Uterus (tissue), 4 donors: Measurements from ENCODE around the gene SLC38A8. TPM values are rescaled to one million over a fixed set of nuclear protein-coding genes. Genes with fewer than 3 reads are reported as not detected.

Experiments used
- DNase-seq, 2 donors: peaks; one replicate each; pipeline ENCODE4 v3.0.0-alpha.2; 2019 to 2020
- H3K27ac ChIP-seq, 2 donors: fragments of 200-600 bp; sonication (generic); 1 replicate in 1 of 2; 2 replicates in 1 of 2; pipeline ENCODE4 v1.5.1; 2016 to 2018
- H3K27me3 ChIP-seq, 2 donors: fragments of 200-600 bp; sonication (generic); one replicate each; pipeline ENCODE4 v1.5.1; 2018 to 2019; ENCODE audit warnings: control low read depth in 1 of 2
- H3K36me3 ChIP-seq, 2 donors: fragments of 200-600 bp; sonication (generic); one replicate each; pipeline ENCODE4 v1.5.1; 2019; ENCODE audit warnings: control low read depth in 1 of 2
- H3K4me1 ChIP-seq, 2 donors: fragments of 200-600 bp; sonication (generic); one replicate each; pipeline ENCODE4 v1.5.1; 2018 to 2019; ENCODE audit warnings: control low read depth in 1 of 2
- H3K4me3 ChIP-seq, 2 donors: fragments of 200-600 bp; sonication (generic); 1 replicate in 1 of 2; 2 replicates in 1 of 2; pipeline ENCODE4 v1.5.1; 2018 to 2019; ENCODE audit warnings: mild to moderate bottlenecking in 1 of 2
- H3K9me3 ChIP-seq, 2 donors: fragments of 200-600 bp; sonication (generic); one replicate each; pipeline ENCODE4 v1.5.1; 2019; ENCODE audit warnings: control low read depth in 1 of 2
- CTCF ChIP-seq, 4 experiments: fragments of 200-600 bp in 2 of 4; fragments of 450-650 bp in 2 of 4; sonication (generic) in 2 of 4; IDR thresholded peaks; one replicate each; pipeline ENCODE4 v1.5.1; 2016 to 2019; ENCODE audit warnings: antibody characterized with exemption in 4 of 4, mild to moderate bottlenecking in 2 of 4, moderate library complexity in 1 of 4
- POLR2A ChIP-seq, 2 donors: fragments of 450-650 bp; IDR thresholded peaks; one replicate each; pipeline ENCODE4 v1.6.1; 2016; ENCODE audit warnings: antibody characterized with exemption in 2 of 2, mild to moderate bottlenecking in 1 of 2, moderate library complexity in 1 of 2
- intact Hi-C: fragments of 100-400 bp; cut with DNase I; formaldehyde crosslinking; loops from one replicate; pipeline ENCODE4 v1.15.1; 2023; ENCODE audit warnings: low total_unique reads
- small RNA-seq: library from RNA; depleted of rRNA; stranded (forward); fragments of <200 nt; gene quantifications from one replicate; pipeline ENCODE3, GENCODE V24; 2016
- total RNA-seq, 4 donors: library from RNA; depleted of rRNA in 3 of 4; stranded (reverse); fragments of >200 nt in 3 of 4; gene quantifications; one replicate each; pipeline versions ENCODE4 v1.1.0 to v1.2.4, GENCODE V29; 2014 to 2023
- donor health status: DM: yes; HTN: yes; CAD: no.

SLC38A8 gene
- total RNA-seq, 4 donors from 2014 or later: 1.3 TPM; not detected in 3

GRCh38 chr16:83963277-83964119, 79.1 kb downstream of the SLC38A8 start:
- no peak for DNase-seq
- H3K27me3 ChIP-seq: peaks cover 0 to 3% of the 10 kb centered on the region in 2 donors
- TF ChIP-seq POLR2A (IDR thresholded peaks at IDR 0.05) (no peak), CTCF (IDR thresholded peaks at IDR 0.05) (no peak)
- H3K36me3 ChIP-seq: no peaks in the 10 kb centered on the region
- no peaks in the 10 kb centered on the region for H3K9me3 ChIP-seq
- no peak overlapping the region for H3K4me3 ChIP-seq
- H3K4me1 ChIP-seq: peaks cover 0 to 3% of the 10 kb centered on the region in 2 donors
- intact Hi-C loops: loop anchor here (10.0 kb wide), 1 partner anchor 101 kb away; no protein-coding TSS in a partner anchor
- no peak overlapping the region for H3K27ac ChIP-seq

GRCh38 chr16:83961591-83961990, 81.0 kb downstream of the SLC38A8 start:
- intact Hi-C loops: loop anchor here (10.0 kb wide), 1 partner anchor 103 kb away; no protein-coding TSS in a partner anchor
- Histone ChIP-seq H3K27me3 (no peaks in the 10 kb centered on the region), H3K36me3 (no peaks in the 10 kb centered on the region), H3K4me3 (no peak overlapping the region), H3K4me1 (no peaks in the 10 kb centered on the region), H3K9me3 (no peaks in the 10 kb centered on the region), H3K27ac (no peak overlapping the region)
- TF ChIP-seq POLR2A (IDR thresholded peaks at IDR 0.05) (no peak), CTCF (IDR thresholded peaks at IDR 0.05) (no peak)
- DNase-seq: no peak

DNA sequence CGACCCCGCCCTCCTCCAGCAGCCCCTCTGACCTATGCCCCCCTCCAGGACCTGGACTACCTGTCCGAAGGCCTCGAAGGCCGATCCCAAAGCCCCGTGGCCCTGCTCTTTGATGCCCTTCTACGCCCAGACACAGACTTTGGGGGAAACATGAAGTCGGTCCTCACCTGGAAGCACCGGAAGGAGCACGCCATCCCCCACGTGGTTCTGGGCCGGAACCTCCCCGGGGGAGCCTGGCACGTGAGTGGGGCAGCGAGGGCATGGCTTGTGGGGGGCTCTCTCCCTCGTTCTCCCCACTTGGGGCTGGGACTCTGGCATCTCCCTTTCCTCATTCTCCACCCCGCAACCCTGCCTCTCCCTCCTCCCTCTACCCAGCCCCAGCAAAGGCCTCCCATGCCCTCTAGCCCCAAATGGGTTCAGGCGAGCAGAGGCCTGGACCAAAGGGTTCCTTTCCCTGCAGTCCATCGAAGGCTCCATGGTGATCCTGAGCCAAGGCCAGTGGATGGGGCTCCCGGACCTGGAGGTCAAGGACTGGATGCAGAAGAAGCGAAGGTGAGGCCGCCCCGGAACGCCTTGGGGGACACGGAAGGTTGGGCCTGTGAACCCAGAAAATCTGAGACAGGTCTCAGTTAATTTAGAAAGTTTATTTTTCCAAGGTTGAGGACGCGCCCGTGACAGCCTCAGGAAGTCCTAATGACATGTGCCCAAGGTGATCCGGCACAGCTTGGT, 81.9 kb downstream of the SLC38A8 start:
- no peak for DNase-seq
- no peak overlapping the region for H3K4me3 ChIP-seq
- no peaks in the 10 kb centered on the region for H3K4me1 ChIP-seq
- TF ChIP-seq CTCF (IDR thresholded peaks at IDR 0.05) (no peak), POLR2A (IDR thresholded peaks at IDR 0.05) (no peak)
- no peak overlapping the region for H3K27ac ChIP-seq
- no peaks in the 10 kb centered on the region for H3K27me3 ChIP-seq
- H3K36me3 ChIP-seq: no peaks in the 10 kb centered on the region
- no peaks in the 10 kb centered on the region for H3K9me3 ChIP-seq
- intact Hi-C loops: loop anchor here (10.0 kb wide), 1 partner anchor 104 kb away; no protein-coding TSS in a partner anchor

Small RNAs within 50 kb of the gene (small RNA-seq; reads per million reads assigned to genes)
- not detected for gene RNA5SP432

Other genes starting within 250 kb of the SLC38A8 start
- gene HSBP1, start 234.8 kb downstream of the SLC38A8 start, total RNA-seq: 10 to 100 TPM in 3 of 4 donors, 1 to 10 TPM in 1; 6.1 to 70.5 (median 19.9) TPM
- 10 to 100 TPM in 1 of 4 donors, 1 to 10 TPM in 3; 4.5 to 16.6 (median 6.7) TPM for gene MLYCD, start 143.7 kb downstream of the SLC38A8 start, total RNA-seq
- 1 to 10 TPM in 2 of 4 donors, under 1 TPM in 1, not detected in 1; 0.77 to 5.4 (median 1.2) TPM for gene OSGIN1, start 89.6 kb downstream of the SLC38A8 start, total RNA-seq
- 1 to 10 TPM in 2 of 4 donors, not detected in 2; 1.1 to 1.4 TPM for gene NECAB2, start 74.6 kb downstream of the SLC38A8 start, total RNA-seq
- 100 to 1,000 TPM in 3 of 4 donors, 10 to 100 TPM in 1; 63.0 to 162 (median 112) TPM for gene MBTPS1, start 74.1 kb upstream of the SLC38A8 start, total RNA-seq
- gene HSDL1, start 102.4 kb upstream of the SLC38A8 start, total RNA-seq: 10 to 100 TPM; 10.5 to 46.4 (median 22.3) TPM
- gene DNAAF1, start 102.5 kb upstream of the SLC38A8 start, total RNA-seq: 1 to 10 TPM in 3 of 4 donors, under 1 TPM in 1; 0.77 to 8.2 (median 2.7) TPM
- 100 to 1,000 TPM in 2 of 4 donors, 10 to 100 TPM in 2; 36.7 to 210 (median 76.3) TPM for gene TAF1C, start 144.3 kb upstream of the SLC38A8 start, total RNA-seq
- gene ADAD2, start 148.4 kb upstream of the SLC38A8 start, total RNA-seq: 1 to 10 TPM in 1 of 4 donors, under 1 TPM in 2, not detected in 1; 0.21 to 1.0 (median 0.88) TPM
- gene KCNG4, start 197.2 kb upstream of the SLC38A8 start, total RNA-seq: not detected